GM10847 (cell line): ENCODE results near the gene OBSCN.

Experiments
- POLR2A ChIP-seq: IDR thresholded peaks from 2 replicates; pipeline ENCODE4 v1.6.1; 2011; ENCODE audit not compliant: insufficient read length; ENCODE audit errors: extremely low read depth

OBSCN gene

GRCh38 chr1:228383773-228384172 lies 175.9 kb downstream of the OBSCN start:
- TF ChIP-seq POLR2A = no peak

- TF ChIP-seq POLR2A = no peak
These were observed 177.4 kb downstream of the OBSCN start for GRCh38 chr1:228385232-228385631.

- no peak for TF ChIP-seq POLR2A
These were observed 179.5 kb downstream of the OBSCN start for GRCh38 chr1:228387321-228387720.

GRCh38 chr1:228390649-228391048 lies 182.8 kb downstream of the OBSCN start:
- no peak for TF ChIP-seq POLR2A

GRCh38 chr1:228391411-228392020 lies 183.7 kb downstream of the OBSCN start:
- no peak for TF ChIP-seq POLR2A

- no peak for TF ChIP-seq POLR2A
These were observed 184.5 kb downstream of the OBSCN start for GRCh38 chr1:228392111-228392936.

- no peak for TF ChIP-seq POLR2A
These were observed 185.4 kb downstream of the OBSCN start for GRCh38 chr1:228393268-228393701.

- no peak for TF ChIP-seq POLR2A
These were observed 186.1 kb downstream of the OBSCN start for GRCh38 chr1:228393811-228394570.

- no peak for TF ChIP-seq POLR2A
These were observed 186.9 kb downstream of the OBSCN start for GRCh38 chr1:228394571-228395394.

GRCh38 chr1:228396770-228397662 lies 189.2 kb downstream of the OBSCN start:
- no peak for TF ChIP-seq POLR2A

GRCh38 chr1:228397966-228398365 lies 190.1 kb downstream of the OBSCN start:
- no peak for TF ChIP-seq POLR2A

GRCh38 chr1:228398741-228399461 lies 191.1 kb downstream of the OBSCN start:
- TF ChIP-seq POLR2A = no peak

- no peak for TF ChIP-seq POLR2A
These were observed 191.8 kb downstream of the OBSCN start for GRCh38 chr1:228399531-228400236.
